Activated B cell treated with CpG ODN at 0.5 μM for 24 hours (primary cell): Measurements from ENCODE around the gene KHK. TPM values are rescaled to one million over a fixed set of nuclear protein-coding genes. Genes with fewer than 3 reads are reported as not detected.
A peak's percentile ranks its signal among the peaks of the same experiment; 100 is the strongest.

Experiments used
- ATAC-seq: fragments of 200-7000 bp; cut with Tn5 transposase; one replicate; pipeline ENCODE4 v1.10.0; 2021; ENCODE audit warnings: low read depth, mild to moderate bottlenecking, moderate library complexity
- CTCF ChIA-PET: fragments of 350-600 bp; sonication (Branson Sonifier 250); formaldehyde crosslinking; loops from one replicate; lab custom pipeline; 2021; ENCODE audit warnings: antibody characterized with exemption; lab: Charles Lee
- POLR2A ChIA-PET: fragments of 350-600 bp; sonication (Branson Sonifier 250); formaldehyde crosslinking; loops from one replicate; lab custom pipeline; 2021; ENCODE audit warnings: antibody characterized with exemption; lab: Charles Lee
- DNase-seq: peaks from one replicate; pipeline ENCODE4 v3.0.0; 2022
- H3K27ac Mint-ChIP-seq: one replicate; pipeline ENCODE4 v1.8.0; 2020; ENCODE audit warnings: mixed read lengths
- H3K27me3 Mint-ChIP-seq: one replicate; pipeline ENCODE4 v1.8.0; 2021; ENCODE audit warnings: mixed read lengths
- H3K36me3 Mint-ChIP-seq: one replicate; pipeline ENCODE4 v1.8.0; 2021; ENCODE audit warnings: low read depth, mixed read lengths
- H3K4me1 Mint-ChIP-seq: one replicate; pipeline ENCODE4 v1.8.0; 2021; ENCODE audit warnings: mixed read lengths
- H3K4me3 Mint-ChIP-seq: one replicate; pipeline ENCODE4 v1.8.0; 2020; ENCODE audit warnings: mild to moderate bottlenecking, mixed read lengths
- H3K9me3 Mint-ChIP-seq: one replicate; pipeline ENCODE4 v1.8.0; 2020; ENCODE audit warnings: mixed read lengths
- intact Hi-C: fragments of 100-400 bp; cut with micrococcal nuclease; formaldehyde crosslinking; loops from one replicate; pipeline ENCODE4 v1.15.1; 2024
- total RNA-seq: library from RNA; stranded (reverse); gene quantifications from 2 replicates; pipeline ENCODE4 v1.2.3, GENCODE V29; 2022
- TF ChIP-seq, protein P1 (sequence below): fragments of 200-600 bp; IDR thresholded peaks from one replicate; pipeline ENCODE4 v1.8.0; 2022; ENCODE audit warnings: antibody characterized with exemption, mild to moderate bottlenecking

Gene KHK
- total RNA-seq = 2.2 and 2.6 TPM in 2 replicates

DNA sequence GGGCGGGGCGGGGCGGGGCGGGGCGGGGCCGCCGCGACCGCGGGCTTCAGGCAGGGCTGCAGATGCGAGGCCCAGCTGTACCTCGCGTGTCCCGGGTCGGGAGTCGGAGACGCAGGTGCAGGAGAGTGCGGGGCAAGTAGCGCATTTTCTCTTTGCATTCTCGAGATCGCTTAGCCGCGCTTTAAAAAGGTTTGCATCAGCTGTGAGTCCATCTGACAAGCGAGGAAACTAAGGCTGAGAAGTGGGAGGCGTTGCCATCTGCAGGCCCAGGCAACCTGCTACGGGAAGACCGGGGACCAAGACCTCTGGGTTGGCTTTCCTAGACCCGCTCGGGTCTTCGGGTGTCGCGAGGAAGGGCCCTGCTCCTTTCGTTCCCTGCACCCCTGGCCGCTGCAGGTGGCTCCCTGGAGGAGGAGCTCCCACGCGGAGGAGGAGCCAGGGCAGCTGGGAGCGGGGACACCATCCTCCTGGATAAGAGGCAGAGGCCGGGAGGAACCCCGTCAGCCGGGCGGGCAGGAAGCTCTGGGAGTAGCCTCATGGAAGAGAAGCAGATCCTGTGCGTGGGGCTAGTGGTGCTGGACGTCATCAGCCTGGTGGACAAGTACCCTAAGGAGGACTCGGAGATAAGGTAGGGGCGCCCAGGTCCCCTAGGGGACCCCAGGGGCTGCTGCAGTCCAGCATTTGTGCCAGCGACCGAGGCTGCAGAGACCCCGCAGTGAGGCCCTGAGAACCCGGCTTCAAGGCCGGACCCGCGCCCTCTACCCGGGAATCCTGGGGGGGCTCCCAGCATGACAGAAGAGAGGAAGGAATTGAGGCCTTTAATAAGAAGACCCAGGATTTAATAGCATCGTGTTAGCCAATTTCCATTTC is at the start of gene KHK:
TSS of gene KHK (plus strand) at position 49 of the 870 bp plus-strand sequence. CDS start at position 537, 488 bp downstream.
- intact Hi-C loops = loop anchor here (1.0 to 10.0 kb wide), 13 partner anchors 9 to 498 kb away; partner anchors contain the start of genes ATRAID, DPYSL5, EIF2B4 and GTF3C2
- H3K27me3 Mint-ChIP-seq = no peaks in the 10 kb centered on the region
- H3K9me3 Mint-ChIP-seq = no peaks in the 10 kb centered on the region
- H3K4me1 Mint-ChIP-seq = peaks cover 12% of the 10 kb centered on the region
- ChIA-PET CTCF (interaction anchor here (0.9 to 4.4 kb wide), 4 partner anchors 36 to 193 kb away, joined by 3 to 12 read pairs (median 4); partner anchors contain the start of gene AGBL5), POLR2A (interaction anchor here (0.5 to 6.6 kb wide), 14 partner anchors 9 to 596 kb away, joined by 3 to 53 read pairs (median 4); partner anchors contain the start of genes ABHD1, AGBL5, ATRAID and OST4)
- no peaks in the 10 kb centered on the region for H3K36me3 Mint-ChIP-seq
- ATAC-seq (peak; percentile 0), DNase-seq (no peak)
- TF ChIP-seq, protein P1, sequence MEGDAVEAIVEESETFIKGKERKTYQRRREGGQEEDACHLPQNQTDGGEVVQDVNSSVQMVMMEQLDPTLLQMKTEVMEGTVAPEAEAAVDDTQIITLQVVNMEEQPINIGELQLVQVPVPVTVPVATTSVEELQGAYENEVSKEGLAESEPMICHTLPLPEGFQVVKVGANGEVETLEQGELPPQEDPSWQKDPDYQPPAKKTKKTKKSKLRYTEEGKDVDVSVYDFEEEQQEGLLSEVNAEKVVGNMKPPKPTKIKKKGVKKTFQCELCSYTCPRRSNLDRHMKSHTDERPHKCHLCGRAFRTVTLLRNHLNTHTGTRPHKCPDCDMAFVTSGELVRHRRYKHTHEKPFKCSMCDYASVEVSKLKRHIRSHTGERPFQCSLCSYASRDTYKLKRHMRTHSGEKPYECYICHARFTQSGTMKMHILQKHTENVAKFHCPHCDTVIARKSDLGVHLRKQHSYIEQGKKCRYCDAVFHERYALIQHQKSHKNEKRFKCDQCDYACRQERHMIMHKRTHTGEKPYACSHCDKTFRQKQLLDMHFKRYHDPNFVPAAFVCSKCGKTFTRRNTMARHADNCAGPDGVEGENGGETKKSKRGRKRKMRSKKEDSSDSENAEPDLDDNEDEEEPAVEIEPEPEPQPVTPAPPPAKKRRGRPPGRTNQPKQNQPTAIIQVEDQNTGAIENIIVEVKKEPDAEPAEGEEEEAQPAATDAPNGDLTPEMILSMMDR = peak; percentile 2
- H3K4me3 Mint-ChIP-seq = peak within 1 kb of the TSS; percentile 87
- peak within 1 kb of the TSS; percentile 86 for H3K27ac Mint-ChIP-seq

DNA sequence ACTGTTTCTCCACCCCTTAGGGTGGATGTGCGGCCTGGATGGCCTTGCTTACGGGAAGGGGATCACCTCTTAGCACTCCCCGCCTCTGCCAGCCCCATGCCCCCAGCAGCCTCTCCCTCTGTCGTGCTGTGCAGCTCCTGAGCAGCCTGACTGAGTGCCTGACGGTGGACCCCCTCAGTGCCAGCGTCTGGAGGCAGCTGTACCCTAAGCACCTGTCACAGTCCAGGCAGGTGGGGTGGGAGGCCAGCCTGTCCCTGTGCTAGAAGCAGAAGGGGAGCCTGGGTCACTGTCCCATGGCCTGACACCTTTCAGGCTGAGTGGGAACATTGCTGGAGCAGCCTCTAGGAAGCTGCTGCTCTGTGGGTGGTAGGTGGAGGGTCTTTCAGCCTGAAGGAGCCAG is 48.6 kb upstream of the KHK start:
- no peaks in the 10 kb centered on the region for H3K27me3 Mint-ChIP-seq
- H3K4me1 Mint-ChIP-seq = peaks cover 48% of the 10 kb centered on the region
- DNase-seq = no peak
- H3K4me3 Mint-ChIP-seq = no peak overlapping the region
- ChIA-PET POLR2A (interaction anchor here (1.4 to 2.1 kb wide), 2 partner anchors 11 to 33 kb away, joined by 4 to 5 read pairs; partner anchors contain the start of gene OST4), CTCF (no interaction called here)
- no peak overlapping the region for H3K27ac Mint-ChIP-seq
- no peaks in the 10 kb centered on the region for H3K9me3 Mint-ChIP-seq
- intact Hi-C loops = no loop called here
- no peak for ATAC-seq
- peaks cover 73% of the 10 kb centered on the region for H3K36me3 Mint-ChIP-seq
- TF ChIP-seq, protein P1 = no peak

DNA sequence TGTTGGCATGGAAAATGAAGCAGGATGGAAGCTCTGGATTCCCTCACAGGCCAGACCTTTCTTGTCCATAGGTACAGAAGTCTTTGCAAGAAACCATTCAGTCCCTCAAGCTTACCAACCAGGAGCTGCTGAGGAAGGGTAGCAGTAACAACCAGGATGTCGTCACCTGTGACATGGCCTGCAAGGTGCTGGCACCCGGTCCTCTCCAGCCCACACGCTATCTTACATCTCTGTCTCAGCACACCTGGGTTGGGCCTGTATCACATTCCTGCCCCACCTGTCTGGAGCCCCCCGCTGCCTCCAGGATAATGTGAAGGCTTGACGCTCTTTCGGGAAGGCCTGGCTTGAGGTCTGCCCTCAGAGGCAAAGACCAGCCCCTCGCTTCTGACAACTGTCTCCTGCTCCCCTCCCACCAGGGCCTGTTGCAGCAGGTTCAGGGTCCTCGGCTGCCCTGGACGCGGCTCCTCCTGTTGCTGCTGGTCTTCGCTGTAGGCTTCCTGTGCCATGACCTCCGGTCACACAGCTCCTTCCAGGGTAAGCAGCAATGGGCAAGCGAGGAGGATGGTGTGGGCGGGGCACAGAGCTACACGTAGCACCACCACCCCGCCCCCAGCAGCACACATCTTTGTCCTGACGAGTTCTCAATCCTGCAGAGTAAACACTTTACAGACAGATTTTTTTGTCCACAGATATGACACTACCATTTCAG is 47.8 kb upstream of the KHK start:
- no peak for DNase-seq
- H3K4me1 Mint-ChIP-seq = peaks cover 46% of the 10 kb centered on the region
- H3K36me3 Mint-ChIP-seq = peaks cover 67% of the 10 kb centered on the region
- no peaks in the 10 kb centered on the region for H3K9me3 Mint-ChIP-seq
- TF ChIP-seq, protein P1 = no peak
- no peak for ATAC-seq
- ChIA-PET POLR2A (interaction anchor here (1.4 to 2.1 kb wide), 2 partner anchors 11 to 33 kb away, joined by 4 to 5 read pairs; partner anchors contain the start of gene OST4), CTCF (no interaction called here)
- intact Hi-C loops = no loop called here
- H3K27me3 Mint-ChIP-seq = no peaks in the 10 kb centered on the region
- H3K4me3 Mint-ChIP-seq = no peak overlapping the region
- no peak overlapping the region for H3K27ac Mint-ChIP-seq

DNA sequence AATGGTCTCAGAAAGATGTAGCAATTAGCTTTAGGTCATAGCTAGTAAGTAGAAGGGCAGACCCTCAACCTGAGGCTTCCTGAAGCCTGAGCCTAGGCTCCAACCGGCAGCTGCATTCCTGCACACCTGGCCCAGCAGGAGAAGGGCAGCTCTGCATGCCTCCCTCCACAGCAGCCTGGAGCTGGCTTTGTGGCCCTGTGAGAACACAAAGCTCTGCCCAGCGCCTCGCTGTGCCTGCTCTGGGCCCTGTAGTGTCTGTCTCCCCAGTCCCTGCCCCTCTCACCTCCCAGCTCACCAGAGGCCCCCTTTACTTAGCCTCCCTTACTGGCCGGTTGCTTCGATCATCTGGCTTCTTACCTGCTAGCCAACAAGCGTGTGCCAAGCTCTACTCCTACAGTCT is 47.1 kb upstream of the KHK start:
- ATAC-seq (no peak), DNase-seq (no peak)
- intact Hi-C loops = no loop called here
- H3K27me3 Mint-ChIP-seq = no peaks in the 10 kb centered on the region
- TF ChIP-seq, protein P1 = no peak
- POLR2A ChIA-PET = interaction anchor here (4.2 kb wide), 1 partner anchor 11 kb away, joined by 53 read pairs; the partner anchor contains the start of gene AGBL5
- no peak overlapping the region for H3K27ac Mint-ChIP-seq
- peaks cover 39% of the 10 kb centered on the region for H3K4me1 Mint-ChIP-seq
- no peaks in the 10 kb centered on the region for H3K9me3 Mint-ChIP-seq
- H3K36me3 Mint-ChIP-seq = peaks cover 67% of the 10 kb centered on the region
- H3K4me3 Mint-ChIP-seq = no peak overlapping the region
- CTCF ChIA-PET = interaction anchor here (1.0 kb wide), 1 partner anchor 11 kb away, joined by 3 read pairs; no protein-coding TSS in a partner anchor
